ENCODE data around the gene ARL3. TPM values are rescaled to one million over a fixed set of nuclear protein-coding genes. Genes with fewer than 3 reads are reported as not detected.
"Not testable (repeated sequence)": the region's sequence is repeated elsewhere in the genome, so short reads cannot be mapped to it uniquely, and the experiment has no call there.

The ARL3 gene
- total RNA-seq, 1 donor from 2014 or later: 4.4 TPM

GRCh38 chr10:102673819-102674511, 40.2 kb downstream of the ARL3 start:
- no peak for DNase-seq (ENCODE audit: low read depth in 2 of 2)

- no peak for DNase-seq (ENCODE audit: low read depth in 2 of 2)
Measured at GRCh38 chr10:102673236-102673818, 40.9 kb downstream of the ARL3 start.

GRCh38 chr10:102670871-102671434, 43.2 kb downstream of the ARL3 start:
- no peak for DNase-seq (ENCODE audit: low read depth in 2 of 2)

DNA sequence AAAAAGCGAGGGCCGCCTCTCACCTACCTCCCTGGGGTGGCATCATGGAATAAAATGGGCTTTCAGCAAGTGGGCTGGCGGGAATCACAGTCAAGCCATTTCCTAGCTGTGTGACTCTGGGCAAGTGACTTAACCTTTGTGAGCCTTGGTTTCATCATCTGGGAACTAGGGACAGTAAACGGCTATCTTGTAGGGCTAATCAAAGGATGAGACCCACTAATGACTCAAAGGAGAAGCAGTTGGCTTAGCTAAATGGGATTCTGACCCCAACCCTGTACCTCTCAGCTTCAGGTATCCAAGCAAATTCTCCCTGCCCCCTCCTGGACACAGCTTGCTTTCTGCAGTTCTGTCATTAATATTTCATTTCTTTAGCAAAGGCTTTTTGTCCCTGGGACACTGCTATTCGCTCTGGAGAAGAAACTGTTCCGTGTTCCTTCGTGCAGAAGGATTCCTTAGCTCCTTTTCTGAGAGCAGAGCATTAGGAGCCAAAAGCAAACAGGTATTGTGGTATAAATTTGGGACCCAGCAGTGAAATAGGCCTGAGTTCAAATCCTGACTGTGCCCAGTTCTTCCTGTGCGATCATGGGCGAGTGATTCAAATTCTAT, 44.0 kb downstream of the ARL3 start:
- DNase-seq (ENCODE audit: low read depth in 2 of 2): no peak

DNA sequence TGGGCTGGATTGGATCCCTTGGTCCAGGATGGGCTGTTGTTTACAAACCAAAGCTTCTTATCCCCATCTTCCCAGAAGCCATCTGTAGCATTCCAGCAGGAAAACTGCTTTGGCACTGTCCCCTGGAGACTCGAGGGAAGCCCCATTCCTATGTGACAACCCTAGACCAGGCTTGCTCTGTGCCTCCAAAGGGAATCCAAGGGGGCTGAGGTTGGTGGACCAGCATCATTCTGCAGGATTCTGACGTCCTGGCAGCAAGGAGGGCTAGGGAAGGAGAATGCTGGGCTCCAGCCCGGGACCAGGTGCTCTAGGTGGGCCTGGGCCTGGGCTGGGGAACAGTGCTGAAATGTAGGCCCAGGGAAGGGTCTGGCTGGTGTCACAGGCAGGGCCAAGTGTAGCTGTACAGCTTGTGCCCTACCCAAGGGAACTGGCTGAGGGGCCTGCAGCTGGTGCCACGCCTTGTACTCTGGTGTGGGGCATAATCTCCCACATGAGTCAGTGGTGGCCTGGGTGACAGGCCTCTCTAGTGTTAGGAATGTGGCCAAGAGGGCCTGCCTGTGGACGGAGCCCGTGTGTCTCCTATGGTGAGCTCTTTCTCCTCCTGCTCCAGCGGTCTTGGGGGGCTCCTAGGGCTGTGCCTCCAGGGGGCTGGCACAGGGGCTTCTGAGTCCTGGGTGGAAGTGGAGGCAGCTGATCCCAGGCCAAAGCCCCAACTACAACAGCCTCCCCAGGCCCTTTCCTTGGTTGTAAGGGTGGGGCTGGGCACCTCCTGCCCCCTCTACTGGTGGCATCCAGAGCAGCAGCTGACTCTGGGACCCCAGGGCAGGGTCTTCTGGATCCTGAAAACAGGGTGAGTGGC, 44.8 kb downstream of the ARL3 start:
- no peak for DNase-seq (ENCODE audit: low read depth in 2 of 2)

- DNase-seq (ENCODE audit: low read depth in 2 of 2): no peak
Measured at GRCh38 chr10:102668326-102669107, 45.7 kb downstream of the ARL3 start.

GRCh38 chr10:102667411-102667810, 46.8 kb downstream of the ARL3 start:
- not testable (repeated sequence) for DNase-seq (ENCODE audit: low read depth in 2 of 2)

DNA sequence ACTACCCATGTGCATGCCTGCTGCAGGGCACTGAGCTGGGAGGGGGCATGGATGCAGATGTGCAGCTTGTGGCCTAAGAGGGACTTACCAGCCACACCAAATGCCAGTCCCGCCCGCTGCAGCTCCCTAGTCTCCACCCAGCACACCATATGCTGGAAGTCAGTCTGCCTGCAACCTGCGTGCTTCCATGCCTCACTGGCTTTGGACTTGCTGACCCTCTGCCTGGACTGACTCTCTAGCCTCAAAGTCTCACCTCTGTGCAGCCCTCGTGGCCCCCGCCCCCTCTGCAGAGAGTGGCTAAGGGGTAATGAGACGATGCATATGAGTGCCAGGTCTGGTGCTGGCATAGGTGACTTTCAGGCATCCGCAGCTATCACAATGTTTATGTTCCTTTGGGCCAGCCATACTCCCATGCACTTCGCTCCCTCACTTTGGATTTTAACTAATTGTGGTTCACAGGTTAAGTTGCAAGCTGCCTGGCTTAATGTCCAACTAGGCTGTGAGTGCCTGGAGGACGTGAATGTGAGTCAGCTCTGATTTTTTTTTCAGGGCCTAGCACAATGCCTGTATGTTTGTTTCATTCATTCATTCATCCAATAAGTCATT, 48.2 kb downstream of the ARL3 start:
- no peak for DNase-seq (ENCODE audit: low read depth in 2 of 2)

DNA sequence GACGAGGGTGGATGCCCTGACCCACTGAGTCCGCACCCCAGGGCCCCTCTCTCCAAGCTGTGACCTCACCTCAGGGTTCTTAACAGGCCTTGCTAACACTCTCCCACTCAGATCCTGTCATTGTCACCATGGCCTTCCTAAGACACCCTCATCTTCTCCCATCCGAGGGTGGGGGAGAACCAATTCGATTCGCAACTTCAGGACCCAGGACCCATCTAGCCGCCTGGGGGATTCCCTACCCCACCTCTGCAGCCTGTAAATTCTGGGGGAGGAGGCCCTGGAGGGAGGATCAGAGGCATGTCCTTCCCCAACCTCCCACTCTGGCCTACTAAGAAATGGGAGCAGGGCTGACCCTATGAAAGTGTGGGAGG, 52.6 kb downstream of the ARL3 start:
- DNase-seq (ENCODE audit: low read depth in 2 of 2): no peak

DNA sequence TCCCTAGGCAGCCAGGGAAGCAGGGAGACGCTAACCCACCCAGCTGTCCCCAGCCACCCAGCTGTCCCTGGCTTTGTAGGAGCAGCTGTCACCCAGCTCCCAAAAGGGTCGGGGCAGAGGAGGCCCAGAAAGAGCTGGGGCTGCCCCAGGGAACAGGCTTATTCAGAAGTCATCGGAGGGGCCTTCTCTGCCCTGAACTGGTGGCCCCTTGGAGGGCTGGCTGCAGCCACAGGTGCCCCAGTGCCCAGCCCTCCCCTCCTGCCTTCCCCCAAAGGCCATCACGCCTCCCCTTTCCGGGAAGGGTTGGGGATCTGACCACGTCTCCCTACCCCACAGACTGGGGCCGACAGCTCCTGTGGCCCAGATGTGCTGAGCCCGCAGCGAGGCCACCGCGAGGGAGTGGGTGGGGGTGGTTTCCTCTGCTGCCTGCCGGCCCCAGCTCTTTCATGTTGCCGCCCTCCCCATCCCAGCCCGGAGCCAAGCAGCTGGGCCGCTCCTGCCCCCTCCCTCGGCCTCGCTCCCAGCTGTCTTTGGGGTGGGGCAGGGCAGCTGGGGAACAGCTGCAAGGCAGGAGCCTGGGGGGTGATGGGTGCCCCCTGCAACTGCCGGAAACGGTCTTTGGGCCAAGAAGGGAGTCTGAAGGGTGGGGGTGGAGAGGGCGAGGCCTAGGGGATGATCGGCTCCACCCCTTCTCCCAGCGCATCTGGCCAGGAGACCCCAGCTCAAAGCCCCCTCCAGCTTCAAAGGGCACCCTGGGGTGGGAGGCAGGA, 53.1 kb downstream of the ARL3 start:
- DNase-seq (ENCODE audit: low read depth in 2 of 2): no peak

DNA sequence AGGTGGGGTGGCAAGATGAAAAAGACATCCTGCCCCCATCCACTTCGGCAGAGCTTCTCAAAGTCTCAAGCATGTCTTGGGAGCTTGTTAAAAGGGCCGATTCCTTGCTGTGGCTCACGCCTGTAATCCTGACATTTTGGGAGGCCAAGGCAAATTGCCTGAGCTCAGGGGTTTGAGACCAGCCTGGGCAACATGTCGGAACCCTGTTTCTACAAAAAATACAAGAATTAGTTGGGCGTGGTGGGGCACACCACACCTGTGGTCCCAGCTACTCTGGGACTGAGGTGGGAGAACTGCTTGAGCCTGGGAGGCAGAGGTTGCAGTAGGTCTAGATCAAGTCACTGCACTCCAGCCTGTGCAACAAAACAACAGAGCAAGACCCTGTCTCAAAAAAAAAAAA, 55.4 kb downstream of the ARL3 start:
- no peak for DNase-seq (ENCODE audit: low read depth in 2 of 2)

GRCh38 chr10:102657984-102658724, 56.0 kb downstream of the ARL3 start:
- peak; percentile 80 to 82 for DNase-seq (ENCODE audit: low read depth in 2 of 2)

DNA sequence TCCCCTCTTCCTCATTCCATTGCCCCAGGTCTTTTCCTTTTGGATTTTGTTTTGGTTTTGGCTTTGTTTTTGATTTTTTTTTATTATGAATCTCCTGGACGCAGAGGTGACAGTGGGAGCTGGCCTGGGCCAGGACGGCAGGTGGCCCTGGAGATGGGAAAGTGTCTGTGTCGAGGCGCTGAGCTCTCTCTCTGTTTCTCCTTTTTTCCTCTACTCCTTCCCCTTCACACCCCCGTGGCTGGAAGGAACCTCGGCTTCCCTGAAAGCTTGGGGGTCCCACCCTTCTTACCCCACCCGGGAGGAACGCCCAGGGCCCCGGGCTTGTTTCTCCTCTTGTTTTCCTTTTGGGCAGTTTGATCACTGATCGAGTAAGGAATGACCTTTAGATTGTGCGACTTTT, 56.7 kb downstream of the ARL3 start:
- no peak for DNase-seq (ENCODE audit: low read depth in 2 of 2)

DNA sequence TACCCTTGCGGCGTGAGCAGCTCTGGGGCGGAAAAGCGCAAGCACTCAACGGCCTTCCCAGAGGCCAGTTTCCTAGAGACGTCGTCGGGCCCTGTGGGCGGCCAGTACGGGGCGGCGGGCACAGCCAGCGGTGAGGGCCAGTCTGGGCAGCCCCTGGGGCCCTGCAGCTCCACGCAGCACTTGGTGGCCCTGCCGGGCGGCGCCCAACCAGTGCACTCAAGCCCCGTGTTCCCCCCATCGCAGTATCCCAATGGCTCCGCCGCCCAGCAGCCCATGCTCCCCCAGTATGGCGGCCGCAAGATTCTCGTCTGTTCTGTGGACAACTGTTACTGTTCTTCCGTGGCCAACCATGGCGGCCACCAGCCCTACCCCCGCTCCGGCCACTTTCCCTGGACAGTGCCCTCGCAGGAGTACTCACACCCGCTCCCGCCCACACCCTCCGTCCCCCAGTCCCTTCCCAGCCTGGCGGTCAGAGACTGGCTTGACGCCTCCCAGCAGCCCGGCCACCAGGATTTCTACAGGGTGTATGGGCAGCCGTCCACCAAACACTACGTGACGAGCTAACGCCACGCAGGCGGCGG, 57.3 kb downstream of the ARL3 start:
- no peak for DNase-seq (ENCODE audit: low read depth in 2 of 2)

GRCh38 chr10:102656026-102656425, 58.2 kb downstream of the ARL3 start:
- no peak for DNase-seq (ENCODE audit: low read depth in 2 of 2)

GRCh38 chr10:102654969-102655368, 59.2 kb downstream of the ARL3 start:
- no peak for DNase-seq (ENCODE audit: low read depth in 2 of 2)

DNA sequence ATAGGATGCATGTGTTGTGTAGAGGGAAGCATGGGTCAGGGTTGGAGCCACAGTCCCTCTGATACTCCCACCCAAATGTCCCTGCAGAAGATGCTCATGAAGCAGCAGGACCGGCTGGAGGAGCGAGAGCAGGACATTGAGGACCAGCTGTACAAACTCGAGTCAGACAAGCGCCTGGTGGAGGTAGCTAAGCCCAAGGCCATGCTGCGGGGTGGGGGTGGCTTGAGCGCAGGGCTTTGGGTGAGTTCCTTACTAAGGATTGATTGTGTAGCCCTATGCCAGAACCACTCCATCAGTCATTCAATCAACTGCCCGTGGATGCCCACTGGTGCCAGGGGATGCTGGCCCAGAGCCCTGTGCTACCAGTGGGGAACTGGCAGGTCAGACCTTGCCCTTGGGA, 59.6 kb downstream of the ARL3 start:
- no peak for DNase-seq (ENCODE audit: low read depth in 2 of 2)

DNA sequence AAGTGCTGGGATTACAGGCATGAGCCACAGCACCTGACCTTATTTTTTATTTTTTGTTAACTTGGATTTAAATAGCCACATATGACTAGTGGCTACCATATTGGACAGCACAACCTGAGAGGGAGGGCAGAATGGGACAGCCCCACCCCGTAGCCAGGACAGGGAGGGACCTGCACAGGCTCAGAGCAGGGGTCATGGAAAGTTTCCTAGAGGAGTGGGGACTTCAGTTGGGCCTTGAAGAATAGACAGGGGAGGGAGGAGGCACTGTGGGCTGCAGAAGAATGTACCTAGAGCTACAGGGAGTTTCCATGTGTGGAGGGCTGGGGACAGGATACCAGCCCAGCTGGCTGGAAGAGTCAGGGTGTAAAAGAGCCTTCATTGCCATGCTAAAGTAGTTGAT, 61.1 kb downstream of the ARL3 start:
- no peak for DNase-seq (ENCODE audit: low read depth in 2 of 2)
